Dendritic cell treated with granulocyte-macrophage colony-stimulating factor and Interleukin-4, amounts not matched to agents 40 ng/mL and 50 ng/mL, for 4 days (primary cell): ENCODE results near the gene CACNA2D4.

Experiments used
- H3K27ac Mint-ChIP-seq: one replicate; pipeline ENCODE4 v1.8.0; 2022; ENCODE audit warnings: mild to moderate bottlenecking, mixed read lengths
- H3K27me3 Mint-ChIP-seq: one replicate; pipeline ENCODE4 v1.8.0; 2022; ENCODE audit warnings: mild to moderate bottlenecking, mixed read lengths
- H3K36me3 Mint-ChIP-seq: one replicate; pipeline ENCODE4 v1.8.0; 2022; ENCODE audit warnings: low read depth, mixed read lengths
- H3K4me1 Mint-ChIP-seq: one replicate; pipeline ENCODE4 v1.8.0; 2022; ENCODE audit warnings: low read depth, mixed read lengths
- H3K4me3 Mint-ChIP-seq: one replicate; pipeline ENCODE4 v1.8.0; 2022; ENCODE audit warnings: mild to moderate bottlenecking, moderate library complexity, mixed read lengths
- H3K9me3 Mint-ChIP-seq: one replicate; pipeline ENCODE4 v1.8.0; 2022; ENCODE audit warnings: mixed read lengths
- intact Hi-C: fragments of 100-400 bp; cut with micrococcal nuclease; formaldehyde crosslinking; loops from one replicate; pipeline ENCODE4 v1.15.0; 2022

The CACNA2D4 gene

DNA sequence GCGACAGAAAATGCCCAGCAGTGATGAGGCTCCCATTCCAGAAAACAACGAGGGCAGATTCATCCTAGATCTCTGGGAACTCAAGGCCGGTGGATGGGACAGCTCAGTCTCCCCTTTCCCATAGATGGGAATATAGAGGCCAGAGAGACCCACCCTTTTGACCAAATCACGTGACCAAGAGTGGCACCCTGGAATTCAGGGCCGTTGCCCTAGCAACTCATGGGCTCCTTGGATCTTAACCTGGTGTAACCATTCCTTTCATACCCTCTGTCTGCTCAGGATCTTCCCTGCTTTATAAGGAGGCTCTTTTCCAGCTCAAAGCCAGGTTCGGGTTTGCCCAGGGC is 106.5 kb downstream of the CACNA2D4 start:
- H3K4me3 Mint-ChIP-seq: no peak overlapping the region
- H3K4me1 Mint-ChIP-seq: peaks cover 87% of the 10 kb centered on the region
- no peaks in the 10 kb centered on the region for H3K9me3 Mint-ChIP-seq
- H3K36me3 Mint-ChIP-seq: no peaks in the 10 kb centered on the region
- intact Hi-C loops: loop anchor here (2.0 to 5.0 kb wide), 2 partner anchors 15 to 105 kb away; partner anchors contain the start of gene CACNA2D4
- peaks cover 1% of the 10 kb centered on the region for H3K27me3 Mint-ChIP-seq
- H3K27ac Mint-ChIP-seq: peak overlapping the region; percentile 95

DNA sequence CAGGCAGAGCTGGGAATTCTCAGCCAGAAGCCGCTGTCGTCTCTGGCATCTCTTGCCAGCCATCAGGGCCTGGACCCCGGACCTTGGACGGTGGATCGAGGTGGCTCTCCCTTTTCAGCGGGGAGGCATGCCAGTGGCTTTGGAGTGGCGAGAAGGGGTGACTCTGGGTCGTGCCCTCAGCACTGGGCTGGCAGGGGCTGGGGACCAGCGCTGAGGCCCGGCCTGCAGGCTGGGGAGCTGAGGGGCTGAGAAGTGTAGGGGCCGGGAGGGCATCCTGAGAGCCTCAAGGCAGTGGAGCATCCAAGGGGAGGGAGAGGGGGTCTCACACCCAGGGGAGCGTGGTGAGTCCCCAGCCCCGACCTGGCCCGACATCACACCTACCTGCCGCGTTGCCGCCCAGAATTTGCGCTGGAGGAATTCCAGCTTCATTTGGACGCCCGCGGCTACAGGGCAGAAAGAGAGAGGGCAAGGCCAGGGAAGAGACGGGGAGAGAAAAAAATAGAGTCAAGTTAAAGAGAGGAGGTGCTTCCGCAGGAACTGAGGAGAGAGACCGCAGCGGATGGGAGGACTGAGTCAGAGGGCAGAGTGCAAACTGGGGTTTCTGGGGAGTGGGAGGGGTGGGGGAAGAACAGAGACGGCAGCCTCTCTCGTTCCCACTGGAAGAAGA is 107.0 kb downstream of the CACNA2D4 start:
- intact Hi-C loops: loop anchor here (5.0 kb wide), 1 partner anchor 106 kb away; the partner anchor contains the start of gene CACNA2D4
- Mint-ChIP-seq H3K27ac (peak overlapping the region; percentile 95), H3K9me3 (no peaks in the 10 kb centered on the region), H3K4me3 (peak overlapping the region; percentile 67), H3K4me1 (peaks cover 88% of the 10 kb centered on the region), H3K36me3 (no peaks in the 10 kb centered on the region), H3K27me3 (peaks cover under 1% of the 10 kb centered on the region)

DNA sequence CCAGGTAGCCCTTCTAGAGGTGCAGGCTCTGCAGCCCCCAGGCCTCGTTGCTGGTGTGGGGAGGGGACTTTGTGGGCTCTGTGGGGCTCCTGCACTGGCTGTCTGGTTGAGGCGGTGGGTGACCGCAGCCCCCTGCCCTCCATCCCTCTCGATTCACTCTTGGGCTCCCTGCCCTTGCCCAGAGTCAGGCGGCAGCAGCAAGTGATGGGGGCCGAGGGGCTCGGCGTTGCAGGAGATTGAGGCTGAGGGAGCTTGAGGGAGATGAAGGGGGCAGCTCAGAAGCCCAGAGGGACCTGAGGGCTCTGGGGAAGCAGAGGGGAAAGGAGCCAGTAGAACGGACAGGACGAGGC is 107.5 kb downstream of the CACNA2D4 start:
- H3K9me3 Mint-ChIP-seq: no peaks in the 10 kb centered on the region
- H3K27me3 Mint-ChIP-seq: no peaks in the 10 kb centered on the region
- H3K4me1 Mint-ChIP-seq: peaks cover 86% of the 10 kb centered on the region
- no peaks in the 10 kb centered on the region for H3K36me3 Mint-ChIP-seq
- intact Hi-C loops: loop anchor here (5.0 kb wide), 1 partner anchor 106 kb away; the partner anchor contains the start of gene CACNA2D4
- H3K27ac Mint-ChIP-seq: peak overlapping the region; percentile 95
- H3K4me3 Mint-ChIP-seq: peak overlapping the region; percentile 67

DNA sequence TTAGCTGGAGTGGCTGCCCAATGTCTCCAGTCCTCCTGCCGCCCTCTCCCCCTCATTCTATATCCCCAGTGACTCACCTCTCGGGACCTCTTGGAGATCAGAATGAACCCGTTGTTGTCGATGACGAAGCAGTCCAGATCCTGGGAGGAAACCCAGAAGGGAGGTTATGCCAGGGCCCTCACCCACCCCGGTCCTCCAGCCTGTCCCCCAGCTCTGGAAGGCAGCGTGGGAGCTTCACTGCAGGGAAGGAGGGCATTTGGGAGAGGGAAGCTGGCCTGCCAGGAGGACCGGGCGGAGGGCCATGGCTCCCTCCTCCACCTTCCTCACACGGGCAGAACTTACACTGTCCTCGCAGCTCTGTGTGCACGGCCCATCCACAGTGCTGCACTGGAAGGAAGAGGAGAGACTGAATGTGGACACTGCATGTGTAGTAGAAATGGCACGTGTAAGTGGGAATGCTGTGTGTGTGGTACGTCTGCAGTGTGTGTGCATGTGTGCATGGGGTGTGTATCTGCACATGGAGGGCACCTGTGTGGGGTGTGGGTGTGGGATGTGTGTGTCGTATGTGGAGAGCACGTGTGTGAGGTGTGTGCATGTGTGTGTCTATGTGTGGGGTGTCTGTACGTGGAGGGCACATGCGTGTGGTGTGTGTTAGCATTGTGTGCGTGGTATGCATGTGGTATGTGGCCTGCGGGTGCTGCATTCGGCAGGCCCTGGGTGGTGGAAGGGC is 108.1 kb downstream of the CACNA2D4 start:
- Mint-ChIP-seq H3K36me3 (no peaks in the 10 kb centered on the region), H3K27me3 (no peaks in the 10 kb centered on the region), H3K4me1 (peaks cover 86% of the 10 kb centered on the region), H3K9me3 (no peaks in the 10 kb centered on the region), H3K4me3 (peak overlapping the region; percentile 13), H3K27ac (peak overlapping the region; percentile 95)
- intact Hi-C loops: loop anchor here (5.0 kb wide), 1 partner anchor 107 kb away; the partner anchor contains the start of gene CACNA2D4

DNA sequence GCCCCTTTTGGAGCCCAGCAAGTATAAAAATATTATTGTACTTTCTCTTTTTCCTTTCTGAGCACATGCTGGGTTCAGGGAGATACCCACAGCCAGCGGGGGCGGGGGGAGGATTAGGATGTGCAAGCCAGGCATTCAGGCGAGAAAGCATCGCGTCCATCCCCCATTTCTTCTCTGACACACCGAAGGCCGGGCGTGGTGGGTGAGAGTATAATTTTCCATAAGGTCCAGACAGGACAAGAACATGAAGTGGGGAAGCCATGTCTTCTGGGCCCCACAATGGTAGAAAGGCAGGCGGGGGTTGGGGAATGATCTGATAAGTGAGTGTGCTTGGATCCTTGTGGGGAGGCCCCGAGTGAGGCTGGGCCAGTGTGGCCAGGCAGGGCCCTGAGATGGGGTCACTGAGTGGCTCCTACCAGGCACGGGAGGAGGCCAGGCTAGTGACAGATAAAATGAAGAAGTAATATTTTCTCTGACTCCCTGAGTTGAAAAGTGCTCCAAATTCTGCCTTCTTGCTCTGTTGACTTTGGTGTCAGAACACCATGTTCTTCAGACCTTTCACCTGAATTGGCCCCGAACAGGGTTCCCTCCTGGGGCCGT is 108.8 kb downstream of the CACNA2D4 start:
- H3K4me3 Mint-ChIP-seq: no peak overlapping the region
- H3K4me1 Mint-ChIP-seq: peaks cover 79% of the 10 kb centered on the region
- H3K36me3 Mint-ChIP-seq: no peaks in the 10 kb centered on the region
- no peaks in the 10 kb centered on the region for H3K27me3 Mint-ChIP-seq
- no peaks in the 10 kb centered on the region for H3K9me3 Mint-ChIP-seq
- peak overlapping the region; percentile 95 for H3K27ac Mint-ChIP-seq
- intact Hi-C loops: loop anchor here (5.0 kb wide), 1 partner anchor 108 kb away; the partner anchor contains the start of gene CACNA2D4

DNA sequence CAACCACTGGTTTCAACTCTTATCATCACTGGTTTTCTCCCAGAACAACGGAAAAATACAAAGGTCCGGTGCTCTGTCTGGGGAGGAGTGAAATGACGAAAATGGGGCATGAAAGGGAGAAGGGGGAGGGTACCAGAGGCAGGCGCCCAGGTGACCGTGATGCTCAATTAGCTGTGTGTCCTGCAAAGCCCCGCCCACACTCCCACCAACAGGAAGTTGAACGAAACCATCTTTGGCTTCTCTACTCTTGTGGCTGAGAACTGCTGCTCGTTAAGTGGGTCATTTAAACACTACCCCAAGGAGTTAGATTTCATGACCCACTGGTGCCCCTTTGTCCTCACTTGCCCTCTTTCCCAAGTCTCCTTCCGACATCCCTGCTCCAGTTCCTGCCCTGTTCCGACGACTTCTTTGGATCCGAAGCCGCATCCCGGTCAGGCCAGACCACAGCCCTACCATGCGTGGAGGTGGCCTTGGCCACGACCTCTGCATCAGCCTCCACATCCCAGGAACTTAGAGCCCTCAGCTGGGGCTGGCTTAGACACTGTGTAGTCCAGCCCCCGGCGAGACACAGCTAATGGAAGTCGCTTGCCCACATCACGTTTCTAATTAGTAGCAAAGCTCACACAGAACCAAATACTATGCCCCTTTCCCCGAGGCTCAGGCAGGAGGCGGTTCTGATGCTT is 109.5 kb downstream of the CACNA2D4 start:
- Mint-ChIP-seq H3K27ac (peak overlapping the region; percentile 95), H3K4me1 (peaks cover 72% of the 10 kb centered on the region), H3K9me3 (no peaks in the 10 kb centered on the region), H3K27me3 (no peaks in the 10 kb centered on the region), H3K4me3 (no peak overlapping the region), H3K36me3 (no peaks in the 10 kb centered on the region)
- intact Hi-C loops: no loop called here

DNA sequence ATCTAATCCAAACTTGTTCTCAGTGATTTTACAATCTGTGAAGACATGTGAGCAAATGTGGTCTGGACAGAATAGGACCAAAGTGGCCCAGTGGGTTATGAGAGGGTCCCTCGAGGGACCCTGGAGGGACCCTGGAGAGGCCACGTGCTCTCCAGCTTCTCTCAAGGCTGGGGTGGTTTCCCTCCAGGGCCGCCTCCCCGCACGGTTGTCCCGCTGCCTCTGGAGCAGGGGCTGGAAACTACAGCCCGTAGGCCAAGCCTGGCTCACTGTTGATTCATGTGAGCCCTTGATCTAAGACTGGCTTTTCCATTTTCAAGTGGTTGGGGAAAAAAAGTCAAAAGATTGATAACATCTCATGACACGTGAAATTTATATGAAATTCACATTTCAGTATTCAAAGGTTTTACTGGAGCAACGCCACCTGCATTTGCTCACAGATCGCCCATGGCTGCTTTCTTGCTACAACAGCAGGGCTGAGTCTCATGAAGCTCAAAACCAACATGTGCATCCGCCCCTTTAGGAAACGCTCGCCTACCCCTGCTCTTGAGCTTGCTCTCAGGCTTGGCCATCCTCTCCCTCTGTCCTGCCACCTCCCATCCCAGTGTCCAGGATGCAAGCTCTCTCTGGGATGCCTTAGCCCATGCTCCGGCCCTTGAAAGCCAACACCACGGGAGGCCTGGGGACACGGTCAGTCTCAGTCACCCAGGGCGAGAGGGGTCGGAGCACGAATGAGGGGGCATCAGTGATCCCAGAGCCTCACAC is 110.2 kb downstream of the CACNA2D4 start:
- Mint-ChIP-seq H3K27ac (peak overlapping the region; percentile 95), H3K9me3 (no peaks in the 10 kb centered on the region), H3K4me3 (no peak overlapping the region), H3K36me3 (no peaks in the 10 kb centered on the region), H3K4me1 (peaks cover 65% of the 10 kb centered on the region), H3K27me3 (no peaks in the 10 kb centered on the region)
- intact Hi-C loops: no loop called here

DNA sequence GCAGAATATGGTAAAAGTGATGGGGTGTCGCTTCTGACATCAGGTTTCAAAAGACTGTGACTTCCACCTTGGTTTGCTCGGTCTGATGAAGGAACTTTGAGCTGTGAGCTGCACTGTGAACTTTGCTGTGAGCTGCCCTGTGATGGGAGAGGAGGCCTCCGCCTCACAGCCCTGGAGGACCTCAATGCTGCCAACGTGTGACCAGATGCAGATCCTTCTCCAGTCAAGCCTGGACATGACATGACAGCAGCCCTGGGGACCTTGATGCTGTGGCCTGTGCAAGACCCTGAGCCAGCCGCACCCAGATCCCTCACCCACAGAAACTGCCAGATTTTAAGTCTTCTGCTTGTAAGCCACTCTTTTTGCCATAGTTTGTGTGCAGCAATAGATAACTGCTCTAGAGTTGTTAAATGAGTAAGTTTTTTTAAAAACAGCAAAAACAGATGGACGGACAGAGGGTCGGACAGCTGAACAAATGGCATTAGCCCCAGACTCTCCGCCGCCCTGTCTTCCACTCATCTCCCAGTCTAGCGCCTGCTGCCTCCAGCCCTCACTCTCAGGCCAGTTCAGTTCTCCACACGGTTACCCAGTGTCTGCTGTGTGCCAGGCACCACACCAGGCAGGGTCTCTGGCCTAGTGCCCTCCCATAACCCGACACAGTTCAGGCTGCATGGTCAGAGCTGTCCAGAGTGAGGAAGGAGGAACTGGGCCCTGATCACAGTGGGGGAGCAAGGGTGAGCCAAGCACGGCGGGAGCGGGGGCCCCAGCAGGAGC is 111.2 kb downstream of the CACNA2D4 start:
- intact Hi-C loops: no loop called here
- peak overlapping the region; percentile 18 for H3K27ac Mint-ChIP-seq
- no peaks in the 10 kb centered on the region for H3K36me3 Mint-ChIP-seq
- no peaks in the 10 kb centered on the region for H3K27me3 Mint-ChIP-seq
- no peak overlapping the region for H3K4me3 Mint-ChIP-seq
- no peaks in the 10 kb centered on the region for H3K9me3 Mint-ChIP-seq
- H3K4me1 Mint-ChIP-seq: peaks cover 58% of the 10 kb centered on the region

DNA sequence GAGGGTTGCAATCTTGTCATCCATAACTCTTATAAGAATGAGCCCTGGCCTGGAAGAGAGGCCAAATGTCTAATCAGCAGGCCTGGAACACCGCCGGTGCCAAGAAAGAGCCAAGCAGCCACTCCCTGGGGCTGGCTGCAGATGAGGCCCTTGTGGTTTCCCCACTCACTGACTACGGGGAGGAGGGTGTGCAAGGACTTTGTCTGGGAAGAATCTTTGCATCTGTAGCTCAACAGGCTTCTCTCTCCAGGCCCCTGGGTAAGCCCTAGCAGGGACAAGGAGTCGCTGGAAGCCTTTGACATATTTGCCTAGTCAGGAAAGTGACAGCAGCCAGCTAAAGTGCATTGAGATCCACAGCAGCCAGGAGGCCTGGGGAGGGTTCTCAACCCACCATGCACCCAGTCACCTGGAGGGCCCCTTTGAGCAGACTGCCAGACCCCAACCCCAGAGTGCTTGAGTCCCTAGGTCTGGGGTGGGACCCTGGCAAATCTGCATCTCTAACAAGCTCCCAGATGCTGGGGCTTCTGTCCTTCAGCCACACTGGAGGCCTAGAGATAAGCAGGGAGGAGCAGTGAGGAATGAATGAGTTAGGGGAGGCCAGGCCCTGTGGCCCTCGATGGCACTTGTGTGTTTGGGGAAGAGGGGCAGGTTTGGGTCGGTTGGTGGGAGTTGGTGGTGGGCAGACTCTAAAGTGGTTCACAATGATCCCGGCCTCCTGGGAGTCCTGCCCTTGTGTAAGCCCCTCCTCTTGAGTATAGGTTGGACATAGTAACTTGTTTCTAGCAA is 112.0 kb downstream of the CACNA2D4 start:
- no peak overlapping the region for H3K4me3 Mint-ChIP-seq
- H3K36me3 Mint-ChIP-seq: no peaks in the 10 kb centered on the region
- no peaks in the 10 kb centered on the region for H3K27me3 Mint-ChIP-seq
- peak overlapping the region; percentile 71 for H3K27ac Mint-ChIP-seq
- peaks cover 58% of the 10 kb centered on the region for H3K4me1 Mint-ChIP-seq
- no peaks in the 10 kb centered on the region for H3K9me3 Mint-ChIP-seq
- intact Hi-C loops: no loop called here

DNA sequence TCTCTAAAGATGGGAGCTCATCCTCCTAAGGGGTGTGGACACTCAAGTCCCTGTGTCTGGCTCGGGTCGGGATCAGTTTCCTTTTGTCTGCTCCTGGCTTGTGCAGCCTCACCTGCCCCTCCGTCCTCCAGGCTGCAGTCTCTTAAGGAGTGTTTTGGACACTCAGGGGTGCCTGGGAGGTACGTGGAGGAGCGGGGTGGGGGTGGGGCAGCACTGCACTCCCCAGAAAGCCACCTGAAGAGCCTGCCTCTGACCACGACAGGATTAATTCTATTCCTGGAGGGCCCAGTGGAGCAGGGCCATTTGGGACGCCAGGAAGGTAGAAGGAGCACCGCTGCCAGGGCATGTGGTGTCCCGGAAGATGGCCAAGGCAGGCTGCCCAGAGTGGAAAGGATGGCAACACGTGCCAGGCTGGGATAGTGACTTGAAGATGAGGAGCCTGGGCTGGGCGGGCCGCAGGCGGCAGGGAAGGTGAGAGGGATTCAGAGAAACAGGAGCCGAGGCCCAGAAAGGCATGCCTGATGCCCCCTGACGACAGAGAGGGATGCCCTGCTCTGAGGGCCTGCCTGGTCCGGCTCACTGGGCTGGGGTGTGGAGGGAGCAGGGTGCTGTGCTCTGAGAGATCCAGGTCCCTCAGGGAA is 112.9 kb downstream of the CACNA2D4 start:
- Mint-ChIP-seq H3K36me3 (no peaks in the 10 kb centered on the region), H3K4me3 (no peak overlapping the region), H3K27me3 (no peaks in the 10 kb centered on the region), H3K4me1 (peaks cover 58% of the 10 kb centered on the region), H3K9me3 (no peaks in the 10 kb centered on the region), H3K27ac (peak overlapping the region; percentile 71)
- intact Hi-C loops: no loop called here

DNA sequence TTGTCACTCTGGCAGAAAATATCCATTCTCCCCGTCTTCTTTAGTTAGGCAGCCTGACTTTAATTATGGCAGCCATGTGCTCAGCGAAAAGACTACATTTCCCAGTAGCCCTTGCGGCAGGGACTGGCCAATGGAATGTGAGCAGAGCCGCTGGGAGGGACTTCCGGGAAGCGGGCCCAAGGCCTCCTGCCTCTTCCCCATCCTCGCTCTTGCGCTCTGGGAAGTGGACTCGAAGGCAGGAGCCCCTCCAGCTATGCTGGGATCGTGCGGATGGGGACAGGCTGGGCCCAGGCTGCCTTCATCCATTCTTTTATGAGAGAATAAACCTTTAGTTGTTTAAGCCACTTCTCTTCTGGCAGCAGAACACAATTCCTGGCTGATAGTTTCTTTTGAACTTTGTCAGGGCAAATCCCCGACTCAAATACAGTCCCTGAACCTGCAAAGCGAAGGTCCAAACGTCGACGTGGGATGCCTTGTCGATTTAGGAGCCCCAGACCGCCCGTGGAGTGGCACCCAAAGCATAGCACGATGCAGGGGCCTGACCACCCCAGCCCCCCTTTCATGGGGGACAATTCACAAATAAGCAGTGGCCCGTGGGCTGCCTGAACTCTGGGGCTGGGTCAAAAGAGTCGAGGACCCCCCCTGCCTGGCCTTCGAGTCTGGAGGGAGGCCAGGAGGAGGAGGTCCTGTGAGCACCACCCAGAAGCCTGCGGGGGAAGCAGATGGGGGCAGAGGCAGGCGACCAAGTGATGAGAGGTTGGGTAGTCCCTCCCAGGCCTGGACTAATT is 113.7 kb downstream of the CACNA2D4 start:
- H3K9me3 Mint-ChIP-seq: no peaks in the 10 kb centered on the region
- H3K27me3 Mint-ChIP-seq: no peaks in the 10 kb centered on the region
- H3K4me1 Mint-ChIP-seq: peaks cover 54% of the 10 kb centered on the region
- intact Hi-C loops: no loop called here
- no peaks in the 10 kb centered on the region for H3K36me3 Mint-ChIP-seq
- H3K27ac Mint-ChIP-seq: peak overlapping the region; percentile 71
- H3K4me3 Mint-ChIP-seq: no peak overlapping the region
